Measurements from ENCODE around the gene DHRSX.

DNA sequence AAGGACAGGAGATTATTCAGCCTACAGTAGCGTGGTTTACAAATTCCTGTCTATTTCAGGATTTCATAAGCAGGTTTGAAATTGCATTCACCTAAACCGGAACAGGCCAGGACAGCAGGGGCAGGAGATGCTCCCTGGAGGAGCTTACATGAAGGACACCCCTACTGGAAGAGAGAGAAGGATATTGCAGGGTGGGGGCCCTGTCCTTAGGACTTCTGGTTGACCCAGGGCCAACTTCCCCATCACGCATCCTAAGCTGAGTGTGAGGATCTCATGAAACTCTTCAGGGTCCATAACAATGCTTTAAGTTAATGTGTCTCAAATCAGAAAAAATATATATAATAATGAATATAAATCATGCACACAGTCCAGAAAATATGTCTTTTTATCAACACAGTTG is 6.4 kb upstream of the DHRSX start:
- TF ChIP-seq ZNF239 (CRISPR knock-in tag; IDR thresholded peaks at IDR 0.05) (no peak), CTCF (IDR thresholded peaks at IDR 0.05 in 2 of 3, conservative IDR thresholded peaks at IDR 0.05 in 1 of 3; ENCODE audit: insufficient read depth in 2 of 3, low read depth in 1 of 3, low read length in 3 of 3) (no peak)
